GM12878 (cell line): Measurements from ENCODE around the gene FAM222B. TPM values are rescaled to one million over a fixed set of nuclear protein-coding genes. Genes with fewer than 3 reads are reported as not detected.

Experiments used
- ATAC-seq: fragments of 200-7000 bp; cut with Tn5 transposase; 3 replicates; pipeline ENCODE4 v1.9.1; 2020; ENCODE audit warnings: mild to moderate bottlenecking, moderate library complexity
- BruUV-seq: library from RNA; stranded (reverse); fragments of 400-500 nt; replicated peaks from 2 replicates; lab custom pipeline; 2021; lab: Mats Ljungman, UMichigan
- CTCF ChIA-PET: fragments of 300-600 bp; sonication (Branson Sonifier 250); formaldehyde crosslinking; extraction: SDS; loops from one replicate; lab custom pipeline; 2021; ENCODE audit warnings: inconsistent platforms; lab: Yijun Ruan, JAX
- POLR2A ChIA-PET: fragments of 350-600 bp; formaldehyde crosslinking; extraction: SDS; loops from one replicate; lab custom pipeline; 2021; ENCODE audit warnings: inconsistent platforms; lab: Charles Lee
- RAD21 ChIA-PET: fragments of 300-600 bp; sonication (Branson Sonifier 250); formaldehyde crosslinking; loops from one replicate; lab custom pipeline; 2023; ENCODE audit warnings: antibody characterized with exemption; ENCODE audit not compliant: unreplicated experiment; lab: Charles Lee
- SMC1A ChIA-PET: fragments of 300-600 bp; sonication (Branson Sonifier 250); formaldehyde crosslinking; loops from one replicate; lab custom pipeline; 2023; ENCODE audit not compliant: unreplicated experiment, uncharacterized antibody; lab: Charles Lee
- DNase-seq: peaks from one replicate; pipeline ENCODE4 v3.0.0-alpha.2; 2011; ENCODE audit warnings: low read depth, low spot score
- FAIRE-seq: peaks from 3 replicates; lab custom pipeline; 2011; peaks lifted over from hg19 to GRCh38; lab: Jason Lieb, UNC
- H2AFZ ChIP-seq: 2 replicates; pipeline ENCODE4 v1.6.0; 2011; ENCODE audit warnings: low read depth, low read length, control low read depth; ENCODE audit not compliant: control insufficient read depth
- H3K27ac ChIP-seq: 2 replicates; pipeline ENCODE4 v1.5.1; 2011; ENCODE audit warnings: control low read depth; ENCODE audit not compliant: control insufficient read depth, insufficient read depth
- H3K27me3 ChIP-seq, 2 experiments: replicated peaks in 1 of 2; 2 replicates each; pipeline versions ENCODE4 v1.6.0 to v1.6.1; 2011; ENCODE audit warnings: low read length in 1 of 2; ENCODE audit not compliant: control insufficient read depth in 2 of 2, insufficient read depth in 2 of 2
- H3K36me3 ChIP-seq, 2 experiments: 2 replicates each; pipeline ENCODE4 v1.5.1; 2011; ENCODE audit warnings: low read length in 1 of 2; ENCODE audit not compliant: control insufficient read depth in 2 of 2, insufficient read depth in 2 of 2
- H3K4me1 ChIP-seq: 2 replicates; pipeline ENCODE4 v1.6.1; 2011; ENCODE audit warnings: mild to moderate bottlenecking, low read length, moderate library complexity, mixed read lengths; ENCODE audit not compliant: control insufficient read depth, insufficient read depth
- H3K4me2 ChIP-seq: 2 replicates; pipeline ENCODE4 v1.6.0; 2011; ENCODE audit warnings: control low read depth; ENCODE audit not compliant: control insufficient read depth, insufficient read depth
- H3K4me3 ChIP-seq: fragments of 200-600 bp; sonication (generic); 2 replicates; pipeline ENCODE4 v1.5.1; 2016
- H3K79me2 ChIP-seq: 2 replicates; pipeline ENCODE4 v1.6.0; 2011; ENCODE audit warnings: low read length; ENCODE audit not compliant: control insufficient read depth, insufficient read depth
- H3K9ac ChIP-seq: 2 replicates; pipeline ENCODE4 v1.8.0; 2011; ENCODE audit warnings: low read length, control low read depth, mixed read lengths; ENCODE audit not compliant: control insufficient read depth, insufficient read depth
- H3K9me3 ChIP-seq: replicated peaks from 3 replicates; pipeline ENCODE4 v1.5.1; 2011; ENCODE audit warnings: mild to moderate bottlenecking, low read length; ENCODE audit not compliant: control insufficient read depth, insufficient read depth
- H4K20me1 ChIP-seq: 2 replicates; pipeline ENCODE4 v1.6.0; 2011; ENCODE audit not compliant: control insufficient read depth, insufficient read depth
- BRCA1 ChIP-seq: IDR thresholded peaks from 2 replicates; pipeline ENCODE4 v1.6.1; 2011; ENCODE audit warnings: low read depth, low read length, improper control_type of control experiment
- EGR1 ChIP-seq, 2 experiments: IDR thresholded peaks; 1 replicate in 1 of 2; 2 replicates in 1 of 2; pipeline ENCODE4 v1.6.1; 2011 to 2012; ENCODE audit warnings: low read depth in 2 of 2, low read length in 2 of 2, borderline replicate concordance in 1 of 2, mild to moderate bottlenecking in 1 of 2, moderate library complexity in 1 of 2
- HCFC1 ChIP-seq: fragments of 150-350 bp; IDR thresholded peaks from 2 replicates; pipeline ENCODE4 v1.6.1; 2014; ENCODE audit warnings: low read length
- HDAC2 ChIP-seq: fragments of 200-600 bp; sonication (generic); IDR thresholded peaks from 2 replicates; pipeline ENCODE4 v1.6.1; 2017
- IKZF2 ChIP-seq, 2 experiments: fragments of 450-650 bp; IDR thresholded peaks; 2 replicates each; pipeline ENCODE4 v1.6.1; 2017; ENCODE audit warnings: mild to moderate bottlenecking in 2 of 2, moderate library complexity in 2 of 2
- IRF3 ChIP-seq: fragments of 450-650 bp; IDR thresholded peaks from 2 replicates; pipeline ENCODE4 v1.6.1; 2014; ENCODE audit warnings: mild to moderate bottlenecking
- IRF5 ChIP-seq: fragments of 450-650 bp; IDR thresholded peaks from 2 replicates; pipeline ENCODE4 v1.6.1; 2017; ENCODE audit warnings: borderline replicate concordance
- MTA2 ChIP-seq: fragments of 450-650 bp; IDR thresholded peaks from 2 replicates; pipeline ENCODE4 v1.6.1; 2016; ENCODE audit warnings: low read depth, mild to moderate bottlenecking, moderate library complexity
- NR2C2 ChIP-seq: IDR thresholded peaks from 2 replicates; pipeline ENCODE4 v1.6.1; 2011; ENCODE audit warnings: borderline replicate concordance, low read depth; ENCODE audit not compliant: control insufficient read depth, insufficient read length
- PML ChIP-seq: IDR thresholded peaks from 2 replicates; pipeline ENCODE4 v1.6.1; 2012; ENCODE audit warnings: low read length, inconsistent platforms
- SPI1 ChIP-seq: IDR thresholded peaks from 2 replicates; pipeline ENCODE4 v1.6.1; 2011; ENCODE audit warnings: low read depth, mild to moderate bottlenecking, low read length, moderate library complexity, borderline replicate concordance; ENCODE audit not compliant: insufficient read depth
- TBL1XR1 ChIP-seq: IDR thresholded peaks from 2 replicates; pipeline ENCODE4 v1.6.1; 2012; ENCODE audit warnings: low read depth, low read length, improper control_type of control experiment
- TCF3 ChIP-seq: IDR thresholded peaks from 2 replicates; pipeline ENCODE4 v1.6.1; 2012; ENCODE audit warnings: low read depth, mild to moderate bottlenecking, low read length, borderline replicate concordance; ENCODE audit not compliant: insufficient read depth
- ZBED1 ChIP-seq: IDR thresholded peaks from 2 replicates; pipeline ENCODE4 v1.6.1; 2016; ENCODE audit warnings: borderline replicate concordance
- ZNF687 ChIP-seq: fragments of 450-650 bp; IDR thresholded peaks from 2 replicates; pipeline ENCODE4 v1.6.1; 2017; ENCODE audit warnings: mild to moderate bottlenecking, moderate library complexity
- WGBS: methylation state at CpG from one replicate; pipeline ENCODE4 v1.1.6; 2016; ENCODE audit warnings: low lambda C conversion rate; ENCODE audit not compliant: insufficient replicate concordance, insufficient coverage; ENCODE audit errors: missing lambda C conversion rate; 5-methylcytosine and 5-hydroxymethylcytosine counted together
- in situ Hi-C: fragments of 300-500 bp; cut with MboI; formaldehyde crosslinking; loops from 9 replicates; pipeline ENCODE4 v1.14.3; 2018; ENCODE audit warnings: mixed read lengths
- intact Hi-C: fragments of 100-400 bp; cut with micrococcal nuclease; formaldehyde crosslinking; loops from one replicate; pipeline ENCODE4 v1.14.2; 2022; ENCODE audit not compliant: unreplicated experiment
- polyA plus RNA-seq, 11 experiments: library from polyadenylated mRNA; depleted of rRNA in 4 of 11; unstranded in 6 of 11; stranded (reverse) in 5 of 11; fragments of >200 nt; fragmentation: Nextera tagmentation in 4 of 11; fragmentation: Illumina TruSeq in 1 of 11; extraction: Ambion mirVana in 4 of 11; extraction: Trizol in 1 of 11; gene quantifications; 1 replicate in 1 of 11; 2 replicates in 10 of 11; pipeline versions ENCODE4 v1.2.1 to v1.2.3, GENCODE V29; 2011 to 2016; ENCODE audit warnings: inconsistent platforms in 2 of 11, missing spikeins in 2 of 11, low read depth in 1 of 11
- total RNA-seq, 4 experiments: library from RNA; depleted of rRNA in 3 of 4; stranded (reverse); fragments of >200 nt in 3 of 4; fragmentation: Illumina TruSeq in 1 of 4; extraction: Trizol in 1 of 4; gene quantifications; 2 replicates each; pipeline versions ENCODE4 v1.2.1 to v1.2.3, GENCODE V29; 2013 to 2021

Gene FAM222B
- total and polyA plus RNA-seq, 10 of the 15 experiments (the other 5 are each of a cell fraction or from before 2014, with no cell fraction given) = 2.8 to 18.3 (median 6.4) TPM

- H3K79me2 ChIP-seq = peaks cover 73% of the 10 kb centered on the region
- BruUV-seq = TSS peak; percentile 96
- H3K9me3 ChIP-seq = peaks cover 2% of the 10 kb centered on the region; the same call in 2 of the 3 replicates
- peak within 1 kb of the TSS; percentile 98 for H3K9ac ChIP-seq
- RAD21 ChIA-PET = interaction anchor here (1.0 to 17.4 kb wide), 2 partner anchors 17 to 24 kb away, joined by 4 to 375 read pairs; partner anchors contain the start of genes NEK8, RPL23A and TLCD1
- no peak within 1 kb of the TSS; the same call in 1 of the 2 replicates for H2AFZ ChIP-seq
- H3K36me3 ChIP-seq = peaks cover 16 to 26% of the 10 kb centered on the region in 2 experiments
- SMC1A ChIA-PET = interaction anchor here (1.5 to 17.8 kb wide), 3 partner anchors 15 to 24 kb away, joined by 4 to 326 read pairs (median 5); partner anchors contain the start of genes NEK8, RPL23A and TLCD1
- intact Hi-C loops (no loop called here), in situ Hi-C loops (loop anchor here (25.0 kb wide), 1 partner anchor 1281 kb away; the partner anchor contains the start of gene KSR1)
- H3K4me3 ChIP-seq = peak within 1 kb of the TSS; percentile 92
- H3K4me1 ChIP-seq = peaks cover 72% of the 10 kb centered on the region
- peaks cover 16% of the 10 kb centered on the region for H4K20me1 ChIP-seq
- H3K27me3 ChIP-seq = no peaks in the 10 kb centered on the region
- peak within 1 kb of the TSS; percentile 96 for H3K27ac ChIP-seq
- no peak for DNase-seq
- WGBS = 2% methylated on average over 64 of the region's 70 CpGs
- peak within 1 kb of the TSS; percentile 85 for H3K4me2 ChIP-seq
- CTCF ChIA-PET = interaction anchor here (0.7 to 7.4 kb wide), 3 partner anchors 13 to 20 kb away, joined by 3 to 95 read pairs (median 4); partner anchors contain the start of genes NEK8 and TLCD1
- ATAC-seq = peak; percentile 69
- no peak for FAIRE-seq
- POLR2A ChIA-PET = interaction anchor here (0.6 to 15.2 kb wide), 9 partner anchors 16 to 529 kb away, joined by 3 to 485 read pairs (median 3); partner anchors contain the start of genes DHRS13, NEK8, PHF12 and PROCA1
- TF ChIP-seq BRCA1 (no peak), PML (no peak), TBL1XR1 (peak; percentile 46; the same call in 1 of the 2 replicates), IRF3 (0 out of 2 replicates have a peak, but pooled peaks have one; percentile 17), ZBED1 (peak; percentile 11; the same call in 1 of the 2 replicates), EGR1 (IDR thresholded peaks at IDR 0.05; ENCODE audit: borderline replicate concordance in 1 of 2, low read depth in 2 of 2, low read length in 2 of 2) (peak in 1 of 2 experiments; percentile 90; a peak in 2 of 3 replicates), HCFC1 (0 out of 2 replicates have a peak, but pooled peaks have one; percentile 8), SPI1 (no peak), TCF3 (peak; percentile 70), NR2C2 (no peak), IRF5 (no peak), MTA2 (peak; percentile 10; the same call in 1 of the 2 replicates), HDAC2 (no peak), IKZF2 (IDR thresholded peaks at IDR 0.05) (peak; percentile 79 to 81), ZNF687 (no peak; the same call in 1 of the 2 replicates)
Observed at GRCh38 chr17:28743243-28744103, 99.1 kb downstream of the FAM222B start, which contains the start of gene TRAF4. TSS of gene TRAF4 (plus strand) at chr17:28744011. CDS start at chr17:28744113, 102 bp downstream.
